C4-2B (cell line): Measurements from ENCODE around the gene TBX5.

Source experiments
- CTCF ChIP-seq: fragments of 450-650 bp; conservative IDR thresholded peaks from 2 replicates; pipeline ENCODE4 v1.5.1; 2017; ENCODE audit warnings: mild to moderate bottlenecking
- ZFX ChIP-seq: fragments of 450-650 bp; IDR thresholded peaks from 2 replicates; pipeline ENCODE4 v1.6.1; 2017

- TF ChIP-seq CTCF (no peak; the same call in 1 of the 2 replicates), ZFX (no peak)
Measured at GRCh38 chr12:114403011-114403689, 2.8 kb downstream of the TBX5 start.
